Activated CD4-positive, alpha-beta T cell treated with anti-CD3 and anti-CD28 coated beads, Interleukin-2, amount 10 ng/mL, durations not matched to agents 7 days and 5 days (primary cell): ENCODE results near the gene PLEKHM3. TPM values are rescaled to one million over a fixed set of nuclear protein-coding genes. Genes with fewer than 3 reads are reported as not detected.

Experiments used
- CTCF ChIA-PET: fragments of 350-600 bp; sonication (Branson Sonifier 250); formaldehyde crosslinking; loops from one replicate; lab custom pipeline; 2021; ENCODE audit warnings: antibody characterized with exemption; lab: Charles Lee
- POLR2A ChIA-PET: fragments of 350-600 bp; sonication (Branson Sonifier 250); formaldehyde crosslinking; loops from one replicate; lab custom pipeline; 2021; ENCODE audit warnings: antibody characterized with exemption; lab: Charles Lee
- DNase-seq: peaks from one replicate; pipeline ENCODE4 v3.0.0-alpha.2; 2020
- H3K27ac Mint-ChIP-seq: one replicate; pipeline ENCODE4 v1.8.0; 2021; ENCODE audit warnings: mild to moderate bottlenecking, moderate library complexity, mixed read lengths
- H3K27me3 Mint-ChIP-seq: one replicate; pipeline ENCODE4 v1.8.0; 2021; ENCODE audit warnings: mixed read lengths
- H3K36me3 Mint-ChIP-seq: one replicate; pipeline ENCODE4 v1.8.0; 2021; ENCODE audit warnings: low read depth, mixed read lengths
- H3K4me1 Mint-ChIP-seq: one replicate; pipeline ENCODE4 v1.8.0; 2021; ENCODE audit warnings: mixed read lengths
- H3K4me3 Mint-ChIP-seq: one replicate; pipeline ENCODE4 v1.8.0; 2021; ENCODE audit warnings: mild to moderate bottlenecking, moderate library complexity, mixed read lengths
- H3K9me3 Mint-ChIP-seq: one replicate; pipeline ENCODE4 v1.8.0; 2021; ENCODE audit warnings: mixed read lengths
- total RNA-seq, 2 experiments: library from RNA; stranded (reverse); gene quantifications; one replicate each; pipeline ENCODE4 v1.2.3, GENCODE V29; 2021

Gene PLEKHM3
- total RNA-seq, 2 experiments from 2014 or later = 6.7 to 7.7 TPM

DNA sequence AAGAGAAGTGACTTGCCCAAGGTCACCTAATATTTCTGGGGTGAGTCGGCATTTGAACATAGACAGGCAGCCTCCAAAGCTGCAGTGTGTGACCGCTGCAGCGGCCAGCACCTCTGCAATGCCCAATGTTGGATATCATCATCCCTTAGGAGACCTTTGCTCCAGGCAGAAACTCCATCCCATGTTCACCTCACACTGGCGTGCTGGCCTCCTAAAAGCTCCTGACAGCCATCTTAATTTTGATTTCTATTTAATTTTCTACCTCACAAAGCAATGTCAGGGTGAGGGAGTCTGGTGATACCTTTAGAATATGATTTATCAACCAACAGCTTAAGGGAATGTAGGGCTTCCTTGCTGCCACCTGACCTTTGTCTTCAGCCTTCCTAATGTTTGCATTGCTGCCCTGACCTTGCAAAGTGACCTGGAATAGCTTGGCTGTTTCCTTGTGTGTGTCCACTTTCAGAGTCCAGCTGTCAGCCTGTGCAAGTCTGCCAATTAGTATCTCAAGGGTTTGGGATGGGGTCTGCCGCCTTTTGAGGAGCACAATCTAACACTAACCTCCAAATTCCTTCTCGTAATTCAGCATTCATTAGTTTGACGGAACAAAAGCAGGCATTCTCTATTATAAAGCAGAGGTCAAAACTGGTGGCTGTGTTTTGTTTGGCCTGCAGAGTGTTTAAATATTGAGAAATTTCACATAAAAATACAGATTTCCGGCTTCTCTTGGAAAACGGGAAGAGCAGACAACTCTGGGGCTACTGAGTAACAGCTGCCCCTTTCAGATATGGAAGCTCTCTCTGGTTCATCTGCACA lies 127.6 kb downstream of the PLEKHM3 start:
- ChIA-PET POLR2A (no interaction called here), CTCF (interaction anchor here (0.5 to 1.7 kb wide), 2 partner anchors 10 to 68 kb away, joined by 3 to 5 read pairs; no protein-coding TSS in a partner anchor)
- H3K36me3 Mint-ChIP-seq = no peaks in the 10 kb centered on the region
- H3K4me3 Mint-ChIP-seq = no peak overlapping the region
- no peaks in the 10 kb centered on the region for H3K4me1 Mint-ChIP-seq
- H3K9me3 Mint-ChIP-seq = no peaks in the 10 kb centered on the region
- DNase-seq = no peak
- H3K27ac Mint-ChIP-seq = no peak overlapping the region
- H3K27me3 Mint-ChIP-seq = no peaks in the 10 kb centered on the region

DNA sequence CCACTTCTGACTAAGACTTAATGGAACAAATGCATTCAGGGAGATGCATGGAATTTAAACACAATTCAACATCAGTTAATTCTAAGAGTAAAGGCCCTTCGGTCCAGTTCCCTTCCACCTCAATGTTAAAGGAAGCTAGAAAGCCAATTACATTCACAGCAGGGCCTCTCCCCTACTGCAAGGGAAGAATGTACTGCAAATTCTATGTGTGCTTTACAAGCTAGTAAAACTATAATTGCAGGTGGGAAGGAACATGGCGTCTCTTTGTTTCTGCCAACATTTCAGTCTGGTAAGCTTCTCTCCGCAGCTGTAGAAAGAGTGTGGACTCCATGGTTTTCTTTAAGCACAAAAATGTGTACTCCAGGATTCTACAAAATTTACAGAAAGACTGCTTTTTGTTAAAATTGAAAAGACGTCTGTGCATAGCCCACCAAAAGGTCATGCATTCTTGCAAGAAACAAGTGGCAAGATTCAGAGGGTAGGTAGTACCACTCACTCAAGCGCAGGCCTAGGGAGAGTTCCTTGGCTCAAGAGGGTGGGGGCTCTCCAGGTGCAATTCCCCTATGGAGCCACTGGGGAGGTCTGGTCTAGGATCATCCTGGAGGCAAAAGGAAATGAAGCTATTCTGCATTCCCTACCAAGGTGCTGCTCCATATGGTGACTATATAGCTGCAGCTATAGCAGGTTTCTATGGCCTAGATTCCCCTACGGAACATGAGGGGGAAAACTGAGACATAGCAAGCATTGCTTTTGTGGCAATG lies 128.6 kb downstream of the PLEKHM3 start:
- H3K9me3 Mint-ChIP-seq = no peaks in the 10 kb centered on the region
- ChIA-PET CTCF (interaction anchor here (0.5 kb wide), 1 partner anchor 67 kb away, joined by 3 read pairs; no protein-coding TSS in a partner anchor), POLR2A (no interaction called here)
- H3K36me3 Mint-ChIP-seq = no peaks in the 10 kb centered on the region
- H3K4me3 Mint-ChIP-seq = no peak overlapping the region
- H3K27ac Mint-ChIP-seq = no peak overlapping the region
- no peak for DNase-seq
- no peaks in the 10 kb centered on the region for H3K4me1 Mint-ChIP-seq
- no peaks in the 10 kb centered on the region for H3K27me3 Mint-ChIP-seq

DNA sequence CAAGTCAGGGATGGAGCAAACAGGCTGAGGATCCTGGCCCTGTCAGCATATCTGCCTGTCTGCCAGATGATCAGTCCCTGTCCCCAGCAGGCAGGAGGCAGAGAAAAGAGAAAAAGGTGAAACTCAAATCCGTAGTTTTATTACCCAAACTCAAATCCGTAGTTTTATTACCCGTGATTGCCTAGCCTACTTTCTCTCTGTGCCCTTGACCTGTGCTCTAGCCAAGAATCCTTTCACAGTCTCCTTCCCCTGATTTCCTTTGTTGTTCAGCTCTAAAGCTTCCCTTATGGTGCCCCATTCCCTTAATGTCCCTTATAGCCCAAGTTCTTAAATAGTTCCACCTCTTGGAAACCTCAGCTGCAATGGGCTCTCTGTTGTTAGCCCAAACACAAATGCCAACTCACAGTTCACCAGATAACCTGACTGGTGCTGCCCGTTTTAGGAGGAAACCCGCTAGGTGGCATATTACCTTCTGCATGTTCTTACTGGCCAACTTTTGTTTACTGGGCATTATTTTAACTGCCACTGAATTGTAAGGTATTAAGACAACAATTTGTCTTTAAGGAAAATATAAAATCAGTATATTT lies 130.0 kb downstream of the PLEKHM3 start:
- ChIA-PET CTCF (no interaction called here), POLR2A (no interaction called here)
- no peak for DNase-seq
- Mint-ChIP-seq H3K4me3 (no peak overlapping the region), H3K4me1 (no peaks in the 10 kb centered on the region), H3K36me3 (no peaks in the 10 kb centered on the region), H3K27me3 (no peaks in the 10 kb centered on the region), H3K9me3 (no peaks in the 10 kb centered on the region), H3K27ac (no peak overlapping the region)

DNA sequence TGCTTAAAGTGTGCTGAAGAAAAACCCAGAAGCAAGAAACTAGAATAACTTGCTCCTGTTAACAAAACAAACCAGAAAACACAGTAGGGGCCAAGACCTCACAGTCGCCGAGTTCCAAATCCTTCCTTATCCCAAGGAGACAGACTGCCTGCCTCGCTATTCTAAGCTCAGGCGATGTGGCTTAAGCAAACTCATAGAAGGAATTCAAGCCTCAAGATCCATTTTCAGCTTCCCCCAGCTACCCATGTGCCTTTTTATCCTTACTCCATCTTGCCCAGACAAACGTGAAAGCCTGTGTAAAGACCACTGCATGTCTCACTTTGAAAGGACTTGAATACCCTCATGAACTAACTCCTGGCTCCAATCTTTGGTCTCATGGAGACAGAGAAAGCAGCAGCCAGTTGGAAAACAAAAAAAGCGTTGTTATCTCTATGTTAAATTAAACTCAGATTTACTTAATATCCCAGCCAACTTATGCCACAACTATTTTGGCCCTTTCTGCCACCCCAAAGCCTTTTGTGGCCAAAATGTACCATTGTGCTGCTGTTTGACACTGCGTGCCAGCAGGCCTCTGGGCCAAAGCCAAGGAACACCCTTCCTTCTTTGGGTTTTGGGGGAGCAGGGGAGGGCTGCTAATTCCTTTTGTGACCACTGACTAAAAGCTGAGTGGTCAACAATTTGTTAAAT lies 132.5 kb downstream of the PLEKHM3 start:
- Mint-ChIP-seq H3K27ac (no peak overlapping the region), H3K27me3 (no peaks in the 10 kb centered on the region)
- CTCF ChIA-PET = interaction anchor here (0.6 to 1.0 kb wide), 2 partner anchors 8 to 328 kb away, joined by 3 to 4 read pairs; no protein-coding TSS in a partner anchor

DNA sequence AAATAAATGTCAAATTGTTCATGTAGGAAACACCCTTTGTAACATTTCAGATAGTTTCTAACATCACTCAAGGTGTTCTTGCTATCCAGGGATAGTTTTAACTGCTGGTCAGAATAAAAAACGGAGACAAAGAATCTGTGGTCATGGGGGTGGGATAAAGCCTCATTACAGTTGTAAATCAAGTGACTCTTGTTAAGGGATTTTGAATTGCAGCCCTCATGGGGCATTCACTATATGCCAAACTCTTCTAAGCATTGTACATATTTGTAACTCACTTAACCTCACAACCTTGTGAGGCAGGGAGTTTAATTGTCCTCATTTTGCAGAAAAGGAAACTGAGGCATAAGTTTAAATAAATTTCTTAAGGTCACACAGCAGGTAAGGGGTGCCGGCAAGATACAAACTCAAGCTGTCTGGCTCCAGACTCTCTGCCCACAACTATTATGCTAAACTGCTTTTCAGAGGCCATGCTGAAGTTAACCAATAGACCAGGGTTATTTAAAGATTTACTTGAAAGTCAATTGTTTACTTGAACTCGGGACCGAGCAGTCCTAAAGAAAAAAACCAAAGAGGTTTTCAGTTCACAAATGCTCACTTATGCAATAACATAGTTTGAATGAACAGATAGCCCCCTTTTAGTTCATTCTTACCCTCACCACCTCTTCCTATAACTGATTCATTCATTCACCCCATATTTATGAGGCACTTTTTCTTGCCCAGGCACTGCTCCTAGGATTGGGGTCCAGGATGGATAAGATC lies 134.1 kb downstream of the PLEKHM3 start:
- Mint-ChIP-seq H3K27ac (no peak overlapping the region), H3K4me3 (no peak overlapping the region), H3K36me3 (no peaks in the 10 kb centered on the region), H3K4me1 (no peaks in the 10 kb centered on the region), H3K9me3 (no peaks in the 10 kb centered on the region), H3K27me3 (no peaks in the 10 kb centered on the region)
- CTCF ChIA-PET = no interaction called here
- DNase-seq = no peak
- POLR2A ChIA-PET = no interaction called here

More for the DNA sequence above, 132.5 kb downstream of the PLEKHM3 start:
- H3K9me3 Mint-ChIP-seq = no peaks in the 10 kb centered on the region
- POLR2A ChIA-PET = no interaction called here
- no peaks in the 10 kb centered on the region for H3K36me3 Mint-ChIP-seq
- no peaks in the 10 kb centered on the region for H3K4me1 Mint-ChIP-seq
- no peak for DNase-seq
- no peak overlapping the region for H3K4me3 Mint-ChIP-seq

DNA sequence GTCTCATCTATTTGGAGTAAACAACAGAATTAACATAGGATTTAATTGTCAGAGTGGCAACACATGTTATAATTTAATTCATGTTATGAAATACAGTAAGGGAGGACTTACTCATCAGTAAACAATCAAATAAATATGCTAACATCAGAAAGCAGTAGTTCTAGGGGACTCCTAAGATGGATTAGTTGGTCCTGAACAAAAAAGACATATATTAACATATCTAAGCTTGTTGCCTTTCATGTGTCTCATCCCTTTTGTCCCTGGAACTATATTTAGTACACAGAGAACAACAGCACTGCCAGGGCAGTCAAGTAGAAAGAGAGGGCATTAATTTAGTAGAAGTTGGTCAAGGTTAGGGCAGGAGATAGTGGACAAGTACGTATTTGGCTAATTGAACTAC lies 137.8 kb downstream of the PLEKHM3 start:
- Mint-ChIP-seq H3K9me3 (no peaks in the 10 kb centered on the region), H3K4me3 (no peak overlapping the region), H3K27me3 (no peaks in the 10 kb centered on the region), H3K4me1 (no peaks in the 10 kb centered on the region), H3K27ac (no peak overlapping the region), H3K36me3 (no peaks in the 10 kb centered on the region)
- CTCF ChIA-PET = interaction anchor here (1.8 kb wide), 1 partner anchor 19 kb away, joined by 3 read pairs; no protein-coding TSS in a partner anchor
- POLR2A ChIA-PET = no interaction called here
- DNase-seq = no peak

DNA sequence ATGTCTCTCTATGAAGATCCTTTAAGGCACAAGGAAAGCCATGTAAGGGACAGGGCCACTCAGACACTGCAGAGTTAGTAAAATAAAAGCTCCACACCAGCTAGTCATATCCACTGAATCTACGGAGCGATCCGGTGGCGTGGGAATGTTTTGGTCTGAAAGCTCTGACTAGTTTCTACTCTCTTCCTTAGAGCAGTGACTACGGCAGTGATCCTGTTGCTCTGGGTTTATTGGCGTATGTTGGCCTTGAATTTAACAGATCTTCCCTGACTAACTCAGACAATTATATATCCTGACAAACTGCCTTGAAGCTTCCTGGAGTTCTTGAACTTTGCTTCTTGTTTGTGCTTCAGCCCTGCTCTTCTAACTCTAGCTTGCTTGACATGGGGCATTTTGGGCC lies 140.3 kb downstream of the PLEKHM3 start:
- no peaks in the 10 kb centered on the region for H3K4me1 Mint-ChIP-seq
- no peaks in the 10 kb centered on the region for H3K36me3 Mint-ChIP-seq
- ChIA-PET CTCF (no interaction called here), POLR2A (no interaction called here)
- no peak overlapping the region for H3K27ac Mint-ChIP-seq
- DNase-seq = no peak
- no peak overlapping the region for H3K4me3 Mint-ChIP-seq
- no peaks in the 10 kb centered on the region for H3K9me3 Mint-ChIP-seq
- no peaks in the 10 kb centered on the region for H3K27me3 Mint-ChIP-seq

DNA sequence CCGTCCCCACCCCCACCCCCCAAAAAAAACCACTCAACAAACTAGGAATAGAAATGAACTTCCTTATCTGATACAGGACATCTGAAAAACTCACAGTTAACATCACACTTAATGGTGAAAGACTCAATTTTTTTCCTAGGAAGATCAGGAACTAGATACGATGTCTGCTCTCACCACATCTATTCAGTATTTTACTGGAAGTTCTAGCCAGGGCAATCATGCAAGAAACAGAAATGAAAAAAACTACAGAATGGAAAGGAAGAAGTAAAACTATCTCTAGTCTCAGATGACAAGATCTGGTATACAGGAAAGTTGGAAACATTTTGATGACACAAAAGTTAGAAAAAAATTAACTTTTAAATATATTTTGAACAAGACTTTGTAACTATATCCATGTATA lies 141.2 kb downstream of the PLEKHM3 start:
- POLR2A ChIA-PET = no interaction called here
- no peak overlapping the region for H3K27ac Mint-ChIP-seq
- H3K4me1 Mint-ChIP-seq = no peaks in the 10 kb centered on the region
- H3K4me3 Mint-ChIP-seq = no peak overlapping the region
- no peaks in the 10 kb centered on the region for H3K9me3 Mint-ChIP-seq
- H3K27me3 Mint-ChIP-seq = no peaks in the 10 kb centered on the region
- H3K36me3 Mint-ChIP-seq = no peaks in the 10 kb centered on the region
- no peak for DNase-seq
- CTCF ChIA-PET = no interaction called here

DNA sequence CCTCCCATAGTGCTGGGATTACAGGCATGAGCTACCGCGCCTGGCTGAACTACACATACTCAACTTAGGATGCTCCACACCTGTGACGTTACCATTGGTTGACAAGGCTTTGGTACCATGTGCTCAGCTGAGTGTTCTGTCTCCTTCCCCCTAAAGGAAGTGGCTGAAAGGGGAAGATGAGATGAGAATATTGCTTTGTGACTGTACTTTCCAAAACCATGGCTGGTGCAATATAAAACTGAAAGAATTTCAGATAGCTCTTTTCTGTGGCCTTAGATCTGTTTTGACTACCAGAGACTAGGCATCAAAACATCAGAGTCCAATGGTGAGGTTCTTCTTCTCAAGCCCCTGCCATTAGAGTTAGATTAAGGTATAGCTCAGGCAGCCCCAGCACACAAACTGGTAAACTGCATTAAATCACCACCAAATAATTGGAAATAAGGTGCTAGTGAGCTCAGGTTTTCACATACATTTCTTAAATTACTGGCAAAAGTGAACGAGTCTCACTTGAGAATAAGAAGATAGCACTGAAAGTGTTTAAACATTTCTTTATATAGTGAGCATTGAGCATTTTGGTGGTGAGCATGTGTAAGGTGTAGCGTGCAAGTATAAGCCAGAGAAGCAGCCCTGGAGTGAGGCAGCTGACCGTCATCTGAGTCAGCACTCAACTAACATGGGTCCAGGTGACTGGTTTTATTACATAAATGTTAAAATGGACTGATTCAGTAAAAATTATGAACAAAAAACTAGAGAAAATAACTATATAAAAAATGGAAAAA lies 142.1 kb downstream of the PLEKHM3 start:
- H3K27me3 Mint-ChIP-seq = no peaks in the 10 kb centered on the region
- ChIA-PET CTCF (interaction anchor here (0.6 to 0.9 kb wide), 2 partner anchors 13 to 30 kb away, joined by 3 read pairs; no protein-coding TSS in a partner anchor), POLR2A (no interaction called here)
- no peak overlapping the region for H3K4me3 Mint-ChIP-seq
- H3K36me3 Mint-ChIP-seq = no peaks in the 10 kb centered on the region
- no peaks in the 10 kb centered on the region for H3K9me3 Mint-ChIP-seq
- H3K4me1 Mint-ChIP-seq = no peaks in the 10 kb centered on the region
- DNase-seq = no peak
- H3K27ac Mint-ChIP-seq = no peak overlapping the region

DNA sequence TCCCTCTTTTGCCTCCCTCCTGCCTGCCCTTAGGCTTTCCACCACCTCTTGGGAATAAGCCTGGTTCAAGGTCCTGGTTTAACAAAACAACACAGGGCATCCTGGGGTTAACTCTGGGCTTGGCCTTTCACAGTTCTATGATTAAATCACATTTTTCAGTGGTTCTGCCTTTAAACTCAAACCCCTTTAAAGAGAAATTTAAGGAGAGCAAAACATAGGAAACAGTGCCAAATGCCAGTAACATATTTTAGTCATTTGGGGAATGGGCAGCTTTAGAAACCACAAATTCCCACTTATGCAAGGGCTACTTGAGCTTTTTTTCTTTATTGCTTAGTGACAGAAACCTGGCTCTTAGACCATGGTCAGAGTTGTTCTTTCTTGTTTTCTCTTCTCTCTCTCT lies 143.4 kb downstream of the PLEKHM3 start:
- POLR2A ChIA-PET = no interaction called here
- H3K27ac Mint-ChIP-seq = no peak overlapping the region
- CTCF ChIA-PET = no interaction called here
- no peak for DNase-seq
- H3K4me3 Mint-ChIP-seq = no peak overlapping the region
- no peaks in the 10 kb centered on the region for H3K4me1 Mint-ChIP-seq
- no peaks in the 10 kb centered on the region for H3K9me3 Mint-ChIP-seq
- no peaks in the 10 kb centered on the region for H3K27me3 Mint-ChIP-seq
- no peaks in the 10 kb centered on the region for H3K36me3 Mint-ChIP-seq

DNA sequence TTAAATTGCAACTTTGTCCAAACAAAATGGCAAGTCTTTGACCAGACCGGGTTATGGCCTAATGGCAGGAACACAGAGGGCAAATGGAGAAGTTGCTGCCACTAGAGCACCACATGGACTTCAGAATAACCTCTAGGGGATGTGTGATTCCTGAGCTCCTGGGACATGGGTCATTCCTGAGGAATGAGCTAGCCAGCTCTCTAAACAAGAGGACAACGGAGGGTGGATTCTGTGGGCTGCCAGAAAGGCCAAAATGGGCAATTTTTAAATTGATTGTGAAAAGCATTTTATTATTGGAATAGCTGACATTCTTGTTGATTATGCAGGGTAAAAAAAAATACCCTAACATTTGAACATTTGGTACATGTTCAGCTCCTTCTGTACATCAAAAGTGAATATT lies 145.8 kb downstream of the PLEKHM3 start:
- CTCF ChIA-PET = interaction anchor here (0.6 to 1.2 kb wide), 2 partner anchors 61 to 358 kb away, joined by 3 to 4 read pairs; no protein-coding TSS in a partner anchor

More for the DNA sequence above, 145.8 kb downstream of the PLEKHM3 start:
- H3K9me3 Mint-ChIP-seq = no peaks in the 10 kb centered on the region
- no peak overlapping the region for H3K27ac Mint-ChIP-seq
- POLR2A ChIA-PET = interaction anchor here (0.6 kb wide), 1 partner anchor 138 kb away, joined by 3 read pairs; no protein-coding TSS in a partner anchor
- no peak overlapping the region for H3K4me3 Mint-ChIP-seq
- no peaks in the 10 kb centered on the region for H3K4me1 Mint-ChIP-seq
- H3K36me3 Mint-ChIP-seq = no peaks in the 10 kb centered on the region
- DNase-seq = no peak
- no peaks in the 10 kb centered on the region for H3K27me3 Mint-ChIP-seq
